ENCODE results near the gene PCDHGA10.
"Not testable (repeated sequence)": the region's sequence is repeated elsewhere in the genome, so short reads cannot be mapped to it uniquely, and the experiment has no call there.

PCDHGA10 gene

DNA sequence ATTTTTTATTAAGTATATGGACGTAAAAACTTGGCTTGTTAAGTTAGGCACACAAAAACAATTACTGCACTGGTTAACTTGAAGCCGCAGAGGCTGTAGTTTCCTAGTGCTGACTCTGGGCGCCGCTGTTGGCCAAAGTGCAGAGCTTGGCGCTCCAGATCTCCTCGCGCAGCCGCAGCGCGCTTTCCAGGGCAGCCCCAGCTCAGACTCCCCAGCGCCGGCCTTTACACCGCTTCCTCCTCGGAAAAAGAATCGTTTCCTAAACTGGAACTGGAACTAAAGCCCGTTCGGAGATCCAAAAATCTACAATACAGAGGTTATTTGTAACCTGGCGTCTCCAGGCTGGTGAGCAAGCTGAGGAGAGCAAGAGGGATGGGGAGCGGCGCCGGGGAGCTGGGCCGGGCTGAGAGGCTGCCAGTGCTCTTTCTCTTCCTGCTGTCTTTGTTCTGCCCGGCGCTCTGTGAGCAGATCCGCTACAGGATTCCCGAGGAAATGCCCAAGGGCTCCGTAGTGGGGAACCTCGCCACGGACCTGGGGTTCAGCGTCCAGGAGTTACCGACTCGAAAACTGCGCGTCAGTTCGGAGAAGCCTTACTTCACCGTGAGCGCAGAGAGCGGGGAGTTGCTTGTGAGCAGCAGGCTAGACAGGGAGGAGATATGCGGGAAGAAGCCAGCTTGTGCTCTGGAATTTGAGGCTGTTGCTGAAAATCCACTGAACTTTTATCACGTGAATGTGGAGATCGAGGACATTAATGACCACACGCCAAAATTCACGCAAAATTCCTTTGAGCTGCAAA lies 14.8 kb upstream of the PCDHGA10 start, which contains the start of gene PCDHGB5:
PCDHGB5 (plus strand) TSS at position 192 of the 796 bp plus-strand sequence; CDS start at position 373, 181 bp downstream.
- H2AFZ ChIP-seq; H3K36me3 ChIP-seq (ENCODE audit: control insufficient read depth, insufficient read depth, low read length); H3K4me2 ChIP-seq (ENCODE audit: low read length); H3K27me3 ChIP-seq (ENCODE audit: control insufficient read depth, insufficient read depth, low read length); H3K79me2 ChIP-seq; H3K9ac ChIP-seq; H3K9me3 ChIP-seq (ENCODE audit: control insufficient read depth, low read length); H3K4me1 ChIP-seq: not testable (repeated sequence)
- peak within 1 kb of the TSS; percentile 60 for H3K27ac ChIP-seq
- H3K4me3 ChIP-seq (ENCODE audit: low read depth, low read length) = peak within 1 kb of the TSS; percentile 41
- TF ChIP-seq, protein P1, sequence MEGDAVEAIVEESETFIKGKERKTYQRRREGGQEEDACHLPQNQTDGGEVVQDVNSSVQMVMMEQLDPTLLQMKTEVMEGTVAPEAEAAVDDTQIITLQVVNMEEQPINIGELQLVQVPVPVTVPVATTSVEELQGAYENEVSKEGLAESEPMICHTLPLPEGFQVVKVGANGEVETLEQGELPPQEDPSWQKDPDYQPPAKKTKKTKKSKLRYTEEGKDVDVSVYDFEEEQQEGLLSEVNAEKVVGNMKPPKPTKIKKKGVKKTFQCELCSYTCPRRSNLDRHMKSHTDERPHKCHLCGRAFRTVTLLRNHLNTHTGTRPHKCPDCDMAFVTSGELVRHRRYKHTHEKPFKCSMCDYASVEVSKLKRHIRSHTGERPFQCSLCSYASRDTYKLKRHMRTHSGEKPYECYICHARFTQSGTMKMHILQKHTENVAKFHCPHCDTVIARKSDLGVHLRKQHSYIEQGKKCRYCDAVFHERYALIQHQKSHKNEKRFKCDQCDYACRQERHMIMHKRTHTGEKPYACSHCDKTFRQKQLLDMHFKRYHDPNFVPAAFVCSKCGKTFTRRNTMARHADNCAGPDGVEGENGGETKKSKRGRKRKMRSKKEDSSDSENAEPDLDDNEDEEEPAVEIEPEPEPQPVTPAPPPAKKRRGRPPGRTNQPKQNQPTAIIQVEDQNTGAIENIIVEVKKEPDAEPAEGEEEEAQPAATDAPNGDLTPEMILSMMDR (IDR thresholded peaks at IDR 0.05) = peak; percentile 44

DNA sequence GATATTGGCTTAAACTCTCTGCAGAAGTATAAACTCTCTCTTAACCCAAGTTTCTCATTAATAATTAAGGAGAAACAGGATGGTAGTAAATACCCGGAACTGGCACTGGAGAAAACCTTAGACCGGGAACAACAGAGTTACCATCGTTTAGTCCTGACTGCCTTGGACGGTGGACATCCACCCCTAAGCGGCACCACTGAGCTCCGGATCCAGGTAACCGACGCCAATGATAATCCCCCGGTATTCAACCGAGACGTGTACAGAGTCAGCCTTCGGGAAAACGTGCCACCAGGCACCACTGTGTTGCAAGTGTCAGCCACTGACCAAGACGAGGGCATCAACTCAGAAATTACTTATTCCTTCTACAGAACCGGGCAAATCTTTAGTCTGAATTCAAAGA lies 14.2 kb upstream of the PCDHGA10 start:
- no peaks in the 10 kb centered on the region for H3K4me1 ChIP-seq
- no peak overlapping the region for H3K27ac ChIP-seq
- H3K79me2 ChIP-seq = no peaks in the 10 kb centered on the region
- no peak overlapping the region for H3K4me2 ChIP-seq (ENCODE audit: low read length)
- no peak overlapping the region for H2AFZ ChIP-seq
- no peak overlapping the region for H3K4me3 ChIP-seq (ENCODE audit: low read depth, low read length)
- TF ChIP-seq, protein P1 (IDR thresholded peaks at IDR 0.05) = no peak
- peaks cover 5% of the 10 kb centered on the region for H3K9me3 ChIP-seq (ENCODE audit: control insufficient read depth, low read length)
- no peak overlapping the region for H3K9ac ChIP-seq
- H3K36me3 ChIP-seq (ENCODE audit: control insufficient read depth, insufficient read depth, low read length) = no peaks in the 10 kb centered on the region
- H3K27me3 ChIP-seq (ENCODE audit: control insufficient read depth, insufficient read depth, low read length) = no peaks in the 10 kb centered on the region

DNA sequence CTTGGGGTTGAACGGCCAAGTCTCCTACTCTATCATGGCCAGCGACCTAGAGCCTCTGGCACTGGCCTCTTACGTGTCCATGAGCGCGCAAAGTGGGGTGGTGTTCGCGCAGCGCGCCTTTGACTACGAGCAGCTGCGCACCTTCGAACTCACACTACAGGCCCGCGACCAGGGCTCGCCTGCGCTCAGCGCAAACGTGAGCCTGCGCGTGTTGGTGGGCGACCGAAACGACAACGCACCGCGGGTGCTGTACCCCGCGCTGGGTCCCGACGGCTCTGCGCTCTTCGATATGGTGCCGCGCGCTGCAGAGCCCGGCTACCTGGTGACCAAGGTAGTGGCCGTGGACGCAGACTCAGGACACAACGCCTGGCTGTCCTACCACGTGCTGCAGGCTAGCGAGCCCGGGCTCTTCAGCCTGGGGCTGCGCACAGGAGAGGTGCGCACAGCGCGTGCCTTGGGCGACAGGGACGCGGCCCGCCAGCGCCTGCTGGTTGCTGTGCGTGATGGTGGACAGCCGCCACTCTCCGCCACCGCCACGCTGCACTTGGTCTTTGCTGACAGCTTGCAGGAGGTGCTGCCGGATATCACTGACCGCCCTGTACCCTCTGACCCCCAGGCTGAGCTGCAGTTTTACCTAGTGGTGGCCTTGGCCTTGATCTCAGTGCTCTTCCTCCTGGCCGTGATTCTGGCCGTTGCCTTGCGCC lies 13.1 kb upstream of the PCDHGA10 start:
- Histone ChIP-seq H3K9ac (no peak overlapping the region), H3K4me3 (ENCODE audit: low read depth, low read length) (no peak overlapping the region), H3K36me3 (ENCODE audit: control insufficient read depth, insufficient read depth, low read length) (no peaks in the 10 kb centered on the region), H3K27ac (no peak overlapping the region), H3K9me3 (ENCODE audit: control insufficient read depth, low read length) (peaks cover 9% of the 10 kb centered on the region), H3K27me3 (ENCODE audit: control insufficient read depth, insufficient read depth, low read length) (no peaks in the 10 kb centered on the region), H2AFZ (no peak overlapping the region), H3K4me1 (no peaks in the 10 kb centered on the region), H3K79me2 (no peaks in the 10 kb centered on the region), H3K4me2 (ENCODE audit: low read length) (no peak overlapping the region)
- TF ChIP-seq, protein P1 (IDR thresholded peaks at IDR 0.05) = no peak

DNA sequence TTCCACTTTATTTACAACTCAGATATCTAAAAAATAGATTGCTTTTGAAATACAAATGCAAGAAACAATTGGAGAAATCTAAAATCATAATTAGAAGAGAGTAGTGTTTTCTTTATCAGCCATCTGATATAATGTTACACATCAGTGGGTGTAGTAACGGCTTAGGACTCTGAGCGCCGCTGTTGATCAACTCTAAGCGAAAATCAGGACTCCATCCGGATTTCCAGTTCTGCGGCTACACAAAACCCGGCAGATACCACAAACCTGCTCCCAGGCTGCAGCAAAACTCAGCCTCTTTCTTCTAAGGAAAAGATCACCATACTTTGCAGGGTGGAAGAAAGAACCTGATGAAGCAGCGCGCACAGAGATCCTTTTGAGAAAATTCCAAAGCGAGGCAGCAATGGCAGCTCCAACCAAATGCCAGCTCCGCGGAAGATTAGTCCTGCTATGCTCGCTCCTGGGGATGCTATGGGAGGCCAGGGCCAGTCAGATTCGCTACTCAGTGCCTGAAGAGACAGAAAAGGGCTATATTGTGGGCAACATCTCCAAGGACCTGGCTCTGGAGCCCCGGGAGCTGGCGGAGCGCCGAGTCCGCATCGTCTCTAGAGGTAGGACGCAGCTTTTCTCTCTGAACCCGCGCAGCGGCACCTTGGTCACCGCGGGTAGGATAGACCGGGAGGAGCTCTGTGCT lies 10.1 kb upstream of the PCDHGA10 start, which contains the start of gene PCDHGA9:
PCDHGA9 (plus strand) TSS at position 226 of the 691 bp plus-strand sequence; CDS start at position 401, 175 bp downstream.
- TF ChIP-seq, protein P1 (IDR thresholded peaks at IDR 0.05) = no peak
- no peak within 1 kb of the TSS for H3K4me3 ChIP-seq (ENCODE audit: low read depth, low read length)
- no peak within 1 kb of the TSS for H3K27ac ChIP-seq
- peak within 1 kb of the TSS; percentile 17 for H3K4me2 ChIP-seq (ENCODE audit: low read length)
- no peaks in the 10 kb centered on the region for H3K79me2 ChIP-seq
- H3K9ac ChIP-seq = no peak within 1 kb of the TSS
- peaks cover 9% of the 10 kb centered on the region for H3K9me3 ChIP-seq (ENCODE audit: control insufficient read depth, low read length)
- H3K4me1 ChIP-seq = no peaks in the 10 kb centered on the region
- H2AFZ ChIP-seq = no peak within 1 kb of the TSS
- H3K27me3 ChIP-seq (ENCODE audit: control insufficient read depth, insufficient read depth, low read length) = no peaks in the 10 kb centered on the region
- H3K36me3 ChIP-seq (ENCODE audit: control insufficient read depth, insufficient read depth, low read length) = no peaks in the 10 kb centered on the region

Measured in parathyroid adenoma (tissue), 2 donors.